Stomach smooth muscle (tissue), 2 donors: ENCODE data around the gene STAT2.
"Not testable (repeated sequence)": the region's sequence is repeated elsewhere in the genome, so short reads cannot be mapped to it uniquely, and the experiment has no call there.

Source experiments
- H3K27ac ChIP-seq: one replicate; pipeline ENCODE4 v1.7.0; 2013; ENCODE audit warnings: mild to moderate bottlenecking, low read length, inconsistent platforms
- H3K27me3 ChIP-seq, 2 donors: one replicate each; pipeline ENCODE4 v1.7.0; 2013; ENCODE audit warnings: low read length in 2 of 2; ENCODE audit not compliant: insufficient read depth in 2 of 2, control insufficient read depth in 1 of 2
- H3K36me3 ChIP-seq, 2 donors: one replicate each; pipeline ENCODE4 v1.7.0; 2013; ENCODE audit warnings: low read length in 2 of 2; ENCODE audit not compliant: control insufficient read depth in 2 of 2, insufficient read depth in 2 of 2
- H3K4me1 ChIP-seq: one replicate; pipeline ENCODE4 v1.7.0; 2013; ENCODE audit warnings: low read length; ENCODE audit not compliant: control insufficient read depth, insufficient read depth
- H3K4me3 ChIP-seq, 2 donors: one replicate each; pipeline ENCODE4 v1.7.0; 2013; ENCODE audit warnings: low read length in 2 of 2
- H3K9ac ChIP-seq, 2 donors: one replicate each; pipeline ENCODE4 v1.7.0; 2013; ENCODE audit warnings: low read length in 2 of 2, mild to moderate bottlenecking in 1 of 2
- H3K9me3 ChIP-seq, 2 donors: one replicate each; pipeline ENCODE4 v1.7.0; 2013; ENCODE audit warnings: low read length in 2 of 2; ENCODE audit not compliant: control insufficient read depth in 2 of 2
- donor health status: healthy.
- donor health status: Pancreatic carcinoma.

The STAT2 gene

DNA sequence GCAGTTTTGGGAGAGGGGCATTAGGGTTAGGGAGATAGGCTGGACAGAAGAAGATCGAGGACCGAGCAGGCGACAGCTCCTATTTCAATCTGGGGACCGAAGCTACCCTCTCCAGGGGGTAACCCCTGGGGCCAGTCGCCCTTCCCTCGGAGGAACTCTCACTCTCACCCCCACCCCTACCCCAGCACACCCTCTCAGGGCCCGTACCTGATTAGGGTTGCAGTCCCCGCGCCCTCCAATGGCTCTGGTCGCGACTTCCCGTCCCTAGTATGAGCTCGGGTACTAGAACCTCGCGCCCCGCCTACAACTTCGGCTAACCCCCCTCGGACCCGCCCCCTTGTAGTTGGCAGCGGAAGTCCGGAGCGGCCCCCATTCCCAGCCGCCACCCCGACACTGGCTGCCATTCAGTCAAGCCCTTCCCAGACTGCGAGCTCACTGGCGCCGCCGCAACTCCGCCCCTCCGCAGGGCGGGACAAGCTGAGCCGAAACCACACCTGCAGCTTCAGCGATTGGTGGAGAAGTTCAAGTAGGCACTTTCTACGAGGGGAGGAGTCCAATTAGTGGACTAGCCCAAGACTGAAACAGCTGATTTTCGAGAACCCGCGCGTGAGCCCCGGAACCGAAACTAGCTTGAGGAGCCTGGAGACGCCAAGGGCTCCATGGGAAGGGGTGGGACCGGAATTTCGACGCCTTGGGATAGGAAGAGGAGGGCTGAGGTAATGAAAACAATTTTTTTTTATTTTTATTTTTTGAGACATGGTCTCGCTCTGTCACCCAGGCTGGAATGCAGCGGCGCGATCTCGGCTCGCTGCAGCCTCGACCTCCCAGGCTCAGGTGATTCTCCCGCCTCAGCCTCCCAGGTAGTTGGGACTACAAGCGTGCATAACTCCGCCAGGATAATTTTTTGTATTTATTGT, at the start of gene STAT2:
STAT2 (minus strand) TSS at position 257 of the 917 bp plus-strand sequence. CDS start 3,536 bp downstream, outside the sequence.
- H3K9ac ChIP-seq, result peak within 1 kb of the TSS; percentile 89 to 98
- peaks cover 18% of the 10 kb centered on the region for H3K4me1 ChIP-seq
- no peaks in the 10 kb centered on the region for H3K27me3 ChIP-seq
- H3K4me3 ChIP-seq, result peak within 1 kb of the TSS; percentile 94 to 99
- peak within 1 kb of the TSS; percentile 92 for H3K27ac ChIP-seq
- peaks cover 11 to 12% of the 10 kb centered on the region in 2 donors for H3K36me3 ChIP-seq
- no peaks in the 10 kb centered on the region for H3K9me3 ChIP-seq

DNA sequence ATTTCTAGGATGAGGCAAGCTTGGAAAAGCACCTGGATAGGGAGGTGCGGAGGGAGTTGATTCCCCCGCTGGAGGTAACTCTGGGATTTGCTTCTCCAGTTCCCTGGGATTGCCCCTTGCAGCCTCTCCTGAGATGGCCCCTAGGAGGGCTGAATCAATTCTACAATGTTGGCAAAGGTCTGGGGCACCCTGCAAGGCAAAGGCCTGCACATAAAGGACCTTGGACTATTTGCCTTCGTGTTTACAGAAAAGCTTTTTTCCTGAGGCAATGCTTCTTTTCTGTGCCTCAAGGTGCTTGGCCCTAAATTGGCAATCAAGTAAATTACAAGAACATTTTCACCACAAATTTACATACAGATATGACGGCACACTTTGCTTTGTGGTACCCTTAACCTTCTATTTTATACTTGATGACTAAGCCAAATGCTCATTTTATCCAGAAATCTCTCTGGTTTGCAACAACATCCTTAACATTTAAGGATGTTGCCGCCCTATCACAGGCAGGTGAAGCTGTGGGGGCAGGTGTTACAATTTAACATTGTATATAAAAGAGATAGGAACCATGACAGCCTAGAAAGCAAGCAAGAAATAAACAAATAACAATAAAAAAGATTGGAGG, 49.0 kb upstream of the STAT2 start:
- H3K4me1 ChIP-seq, result no peaks in the 10 kb centered on the region
- H3K27me3 ChIP-seq, result no peaks in the 10 kb centered on the region
- no peaks in the 10 kb centered on the region for H3K9me3 ChIP-seq
- H3K36me3 ChIP-seq, result no peaks in the 10 kb centered on the region
- H3K9ac ChIP-seq, result no peak overlapping the region
- H3K27ac ChIP-seq, result no peak overlapping the region
- no peak overlapping the region for H3K4me3 ChIP-seq

DNA sequence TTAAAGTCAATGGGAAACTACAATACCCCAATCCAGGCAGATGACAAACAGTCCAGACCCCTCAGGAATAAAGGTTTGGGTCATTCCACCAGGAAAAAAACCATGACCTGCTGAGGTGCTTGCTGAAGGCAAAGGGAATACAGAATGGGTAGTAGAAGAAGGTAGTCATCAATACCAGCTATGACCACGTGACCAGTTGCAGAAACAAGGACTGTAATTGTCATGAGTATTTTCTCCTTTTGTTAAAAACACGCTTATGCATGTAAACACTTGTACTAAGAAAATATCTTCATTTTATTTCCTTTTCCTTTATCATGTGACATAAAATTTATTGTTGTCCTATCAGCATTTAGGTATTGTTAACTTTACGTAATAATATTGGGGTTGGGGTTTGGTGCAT, 44.3 kb upstream of the STAT2 start:
- H3K27ac ChIP-seq, H3K36me3 ChIP-seq, H3K4me1 ChIP-seq, H3K9me3 ChIP-seq, H3K27me3 ChIP-seq, H3K9ac ChIP-seq, H3K4me3 ChIP-seq: not testable (repeated sequence)

DNA sequence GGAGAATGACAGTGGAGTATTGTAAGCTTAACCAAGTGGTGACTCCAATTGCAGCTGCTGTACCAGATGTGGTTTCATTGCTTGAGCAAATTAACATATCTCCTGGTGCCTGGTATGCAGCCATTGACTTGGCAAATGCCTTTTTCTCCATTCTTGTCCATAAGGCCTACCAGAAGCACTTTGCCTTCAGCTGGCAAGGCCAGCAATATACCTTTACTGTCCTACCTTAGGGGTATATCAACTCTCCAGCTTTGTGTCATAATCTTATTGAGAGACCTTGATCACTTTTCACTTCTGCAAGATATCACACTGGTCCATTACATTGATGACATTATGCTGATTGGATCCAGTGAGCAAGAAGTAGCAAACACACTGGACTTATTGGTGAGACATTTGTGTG, 41.7 kb upstream of the STAT2 start:
- not testable (repeated sequence) for H3K4me3 ChIP-seq, H3K9ac ChIP-seq, H3K4me1 ChIP-seq, H3K9me3 ChIP-seq, H3K27ac ChIP-seq, H3K36me3 ChIP-seq, H3K27me3 ChIP-seq

DNA sequence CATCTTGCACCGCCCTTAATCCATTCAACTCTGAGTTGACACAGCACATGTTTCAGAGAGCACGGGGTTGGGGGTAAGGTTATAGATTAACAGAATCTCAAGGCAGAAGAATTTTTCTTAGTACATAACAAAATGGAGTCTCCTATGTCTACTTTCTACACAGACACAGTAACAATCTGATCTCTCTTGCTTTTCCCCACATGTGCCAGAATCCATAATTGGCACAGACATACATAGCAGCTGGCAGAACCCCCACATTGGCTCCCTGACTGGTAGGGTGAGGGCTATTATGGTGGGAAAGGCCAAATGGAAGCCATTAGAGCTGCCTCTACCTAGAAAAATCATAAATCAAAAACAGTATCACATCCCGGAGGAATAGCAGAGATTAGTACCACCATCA, 41.2 kb upstream of the STAT2 start:
- H3K27me3 ChIP-seq, H3K9me3 ChIP-seq, H3K27ac ChIP-seq, H3K4me3 ChIP-seq, H3K36me3 ChIP-seq, H3K9ac ChIP-seq, H3K4me1 ChIP-seq: not testable (repeated sequence)

DNA sequence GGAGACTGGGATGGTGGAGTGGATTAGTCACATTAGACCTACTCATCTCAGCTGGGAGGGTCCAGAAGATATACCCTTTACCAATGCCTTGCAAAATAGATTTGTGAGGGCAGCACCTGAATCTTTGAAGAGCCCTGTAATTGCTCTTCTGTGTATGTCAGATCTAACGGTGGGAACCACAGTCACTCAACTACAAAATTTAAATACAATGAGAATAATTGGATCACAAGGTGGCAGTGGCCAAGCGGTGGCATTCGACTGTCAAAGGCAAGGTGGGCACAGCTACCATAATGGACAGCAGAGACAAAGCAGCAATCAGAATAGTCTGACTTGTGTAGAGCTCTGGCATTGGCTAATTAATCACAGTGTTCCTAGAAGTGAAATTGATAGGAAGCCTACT, 39.6 kb upstream of the STAT2 start:
- H3K27me3 ChIP-seq, H3K4me1 ChIP-seq: not testable (repeated sequence)

DNA sequence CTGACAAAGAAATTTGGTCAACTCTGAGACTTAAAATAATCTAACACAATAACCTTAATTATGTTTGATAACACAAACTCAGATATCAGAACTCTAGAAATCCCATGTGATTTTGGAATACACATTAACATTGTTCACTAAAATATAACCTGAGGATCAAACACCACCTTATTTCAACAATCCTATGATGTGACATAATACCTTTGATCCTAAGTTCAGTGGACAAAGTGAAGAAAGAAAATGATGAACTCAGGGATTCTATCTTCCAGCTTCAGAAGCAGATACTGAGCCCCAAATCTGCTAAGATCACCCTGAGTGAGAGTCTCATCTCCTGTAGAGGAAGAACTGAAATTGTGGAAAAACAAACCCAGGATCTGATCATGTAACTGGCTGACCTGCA, 38.4 kb upstream of the STAT2 start:
- Histone ChIP-seq H3K4me1 (no peaks in the 10 kb centered on the region), H3K9ac (no peak overlapping the region), H3K27me3 (no peaks in the 10 kb centered on the region)

More for the DNA sequence above, 39.6 kb upstream of the STAT2 start:
- H3K9me3 ChIP-seq, H3K27ac ChIP-seq, H3K36me3 ChIP-seq, H3K9ac ChIP-seq, H3K4me3 ChIP-seq: not testable (repeated sequence)

DNA sequence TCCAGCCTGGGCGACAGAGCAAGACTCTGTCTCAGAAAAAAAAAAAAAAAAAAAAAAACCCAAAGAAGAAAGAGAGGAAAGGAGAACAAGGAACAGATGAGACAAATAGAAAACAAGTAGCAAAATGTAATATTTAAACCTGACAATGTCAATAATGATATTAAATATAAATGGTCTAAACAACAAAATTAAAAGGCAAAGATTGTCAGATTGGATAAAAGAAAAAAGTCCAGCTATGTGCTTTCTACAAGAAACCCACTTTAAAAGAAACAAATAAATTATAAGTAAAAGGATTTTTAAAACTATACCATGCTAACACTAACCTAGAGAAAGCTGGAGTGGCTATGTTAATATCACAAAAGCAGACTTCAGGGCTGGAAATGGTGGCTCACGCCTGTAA, 32.4 kb upstream of the STAT2 start:
- H3K4me1 ChIP-seq, result no peaks in the 10 kb centered on the region
- no peak overlapping the region for H3K27ac ChIP-seq
- H3K9me3 ChIP-seq, result no peaks in the 10 kb centered on the region
- no peak overlapping the region for H3K4me3 ChIP-seq
- no peaks in the 10 kb centered on the region for H3K27me3 ChIP-seq
- H3K36me3 ChIP-seq, result no peaks in the 10 kb centered on the region
- no peak overlapping the region for H3K9ac ChIP-seq

More for the DNA sequence above, 38.4 kb upstream of the STAT2 start:
- no peak overlapping the region for H3K4me3 ChIP-seq
- no peaks in the 10 kb centered on the region for H3K36me3 ChIP-seq
- H3K9me3 ChIP-seq, result peaks cover 2 to 4% of the 10 kb centered on the region in 2 donors
- no peak overlapping the region for H3K27ac ChIP-seq

DNA sequence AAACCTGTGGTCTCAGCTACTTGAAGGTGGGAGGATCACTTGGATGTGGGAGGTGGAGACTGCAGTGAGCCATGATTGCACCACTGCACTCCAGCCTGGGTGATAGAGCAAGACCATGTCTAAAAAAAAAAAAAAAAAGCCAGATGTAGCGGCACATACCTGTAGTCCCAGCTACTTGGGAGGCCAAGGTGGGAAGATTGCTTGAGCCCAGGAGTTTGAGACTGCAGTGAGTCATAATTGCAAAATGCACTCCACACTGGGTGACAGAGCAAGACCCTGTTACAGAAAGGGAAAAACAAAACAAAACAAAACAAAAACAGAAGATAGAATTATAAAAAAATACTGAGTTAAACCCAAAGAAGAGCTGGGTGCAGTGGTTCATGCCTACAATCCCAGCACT, 31.8 kb upstream of the STAT2 start:
- no peak overlapping the region for H3K4me3 ChIP-seq
- H3K27ac ChIP-seq, result no peak overlapping the region
- H3K36me3 ChIP-seq, result no peaks in the 10 kb centered on the region
- no peaks in the 10 kb centered on the region for H3K27me3 ChIP-seq
- no peaks in the 10 kb centered on the region for H3K4me1 ChIP-seq
- H3K9ac ChIP-seq, result no peak overlapping the region
- no peaks in the 10 kb centered on the region for H3K9me3 ChIP-seq

DNA sequence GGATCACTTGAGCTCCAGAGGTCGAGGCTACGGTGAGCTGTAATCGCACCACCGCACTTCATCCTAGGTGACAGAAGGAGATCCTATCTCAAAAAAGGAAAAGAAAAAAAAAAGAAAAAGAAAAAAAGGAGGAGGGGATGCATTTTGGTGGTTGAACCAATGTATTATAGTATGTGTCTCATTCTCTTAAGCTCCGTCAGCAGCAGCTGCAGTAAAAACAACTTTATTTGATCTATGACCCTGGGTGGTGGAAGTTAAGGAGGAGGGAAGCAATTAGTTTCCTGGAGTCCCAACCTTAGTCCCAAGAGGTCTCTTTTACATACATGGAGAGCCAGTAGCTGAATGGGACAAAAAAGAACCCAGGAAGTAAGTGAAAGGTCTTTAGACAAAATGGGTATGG, 29.5 kb upstream of the STAT2 start:
- Histone ChIP-seq H3K9ac (no peak overlapping the region), H3K27ac (no peak overlapping the region), H3K27me3 (no peaks in the 10 kb centered on the region), H3K4me1 (no peaks in the 10 kb centered on the region), H3K4me3 (no peak overlapping the region), H3K9me3 (no peaks in the 10 kb centered on the region), H3K36me3 (no peaks in the 10 kb centered on the region)

DNA sequence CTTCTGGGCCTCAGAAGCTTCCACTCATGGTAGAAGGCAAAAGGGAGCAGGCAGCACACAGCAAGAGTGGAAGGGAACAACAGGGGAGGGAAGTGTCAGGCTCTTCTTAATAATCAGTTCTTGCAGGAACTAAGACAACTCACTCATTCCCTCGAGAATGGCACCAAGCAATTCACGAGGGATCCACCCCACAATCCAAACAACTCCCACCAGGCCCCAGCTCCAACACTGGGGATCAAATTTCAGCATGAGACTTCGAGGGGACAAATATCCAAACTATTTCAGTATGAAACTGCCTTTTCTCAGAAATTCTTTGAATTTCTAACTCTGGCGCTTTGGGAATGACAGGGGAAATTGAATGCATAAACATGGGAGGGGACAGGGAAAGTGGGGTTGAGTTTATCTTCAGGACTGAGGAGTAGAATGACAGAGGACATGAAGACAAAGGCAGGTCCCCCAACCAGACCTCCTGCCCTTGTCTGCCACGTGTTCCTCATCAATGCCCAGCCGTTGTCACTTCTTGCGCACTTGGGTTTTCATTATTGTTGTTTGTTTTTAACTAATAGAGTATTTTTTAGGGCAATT, 27.3 kb upstream of the STAT2 start:
- Histone ChIP-seq H3K27ac (no peak overlapping the region), H3K36me3 (no peaks in the 10 kb centered on the region), H3K9me3 (no peaks in the 10 kb centered on the region), H3K27me3 (no peaks in the 10 kb centered on the region), H3K4me1 (no peaks in the 10 kb centered on the region), H3K9ac (no peak overlapping the region), H3K4me3 (no peak overlapping the region)
